NB4 (cell line): ENCODE measurements around the gene FOXP3.
"Not testable (repeated sequence)": the region's sequence is repeated elsewhere in the genome, so short reads cannot be mapped to it uniquely, and the experiment has no call there.

Source experiments
- DNase-seq: peaks from one replicate; pipeline ENCODE4 v3.0.0; 2010; ENCODE audit warnings: low read depth
- H3K4me3 ChIP-seq: one replicate; pipeline ENCODE4 v1.5.1; 2011; ENCODE audit warnings: mild to moderate bottlenecking, low read depth, low read length, moderate library complexity
- MYC ChIP-seq: IDR thresholded peaks from 2 replicates; pipeline ENCODE4 v1.6.1; 2011; ENCODE audit warnings: low read depth, low read length
- POLR2A ChIP-seq: IDR thresholded peaks from 2 replicates; pipeline ENCODE4 v1.6.1; 2011; ENCODE audit warnings: mild to moderate bottlenecking; ENCODE audit not compliant: insufficient read length; ENCODE audit errors: extremely low read depth
- TF ChIP-seq, protein P1 (sequence below): IDR thresholded peaks from 2 replicates; pipeline ENCODE4 v1.6.1; 2011; ENCODE audit warnings: low read depth, low read length
- TF ChIP-seq, protein P2 (sequence below): IDR thresholded peaks from one replicate; pipeline ENCODE4 v1.5.1; 2012; ENCODE audit warnings: low read depth, low read length

The FOXP3 gene, protein sequence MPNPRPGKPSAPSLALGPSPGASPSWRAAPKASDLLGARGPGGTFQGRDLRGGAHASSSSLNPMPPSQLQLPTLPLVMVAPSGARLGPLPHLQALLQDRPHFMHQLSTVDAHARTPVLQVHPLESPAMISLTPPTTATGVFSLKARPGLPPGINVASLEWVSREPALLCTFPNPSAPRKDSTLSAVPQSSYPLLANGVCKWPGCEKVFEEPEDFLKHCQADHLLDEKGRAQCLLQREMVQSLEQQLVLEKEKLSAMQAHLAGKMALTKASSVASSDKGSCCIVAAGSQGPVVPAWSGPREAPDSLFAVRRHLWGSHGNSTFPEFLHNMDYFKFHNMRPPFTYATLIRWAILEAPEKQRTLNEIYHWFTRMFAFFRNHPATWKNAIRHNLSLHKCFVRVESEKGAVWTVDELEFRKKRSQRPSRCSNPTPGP

DNA sequence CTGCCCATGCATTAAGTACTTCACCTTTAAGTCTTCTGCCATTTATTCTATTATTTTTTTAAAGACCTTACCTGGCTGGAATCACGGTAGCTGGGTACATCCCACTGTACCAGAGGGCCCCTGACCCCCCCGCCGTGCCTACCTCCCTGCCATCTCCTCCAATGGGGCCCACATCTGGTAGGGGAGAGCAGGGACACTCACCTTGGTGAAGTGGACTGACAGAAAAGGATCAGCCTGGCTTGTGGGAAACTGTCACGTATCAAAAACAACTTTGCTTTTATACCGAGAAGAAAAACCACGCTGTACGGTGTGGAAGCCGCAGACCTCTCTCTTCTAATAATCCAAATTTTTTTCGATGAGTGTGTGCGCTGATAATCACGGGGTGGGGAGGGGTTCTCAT, at the start of gene FOXP3:
Gene FOXP3, minus strand, starts transcription at position 251 of the 400 bp plus-strand sequence. CDS start 6,205 bp downstream, outside the sequence.
- H3K4me3 ChIP-seq, result no peak within 1 kb of the TSS
- DNase-seq, result no peak
- TF ChIP-seq, protein P1, sequence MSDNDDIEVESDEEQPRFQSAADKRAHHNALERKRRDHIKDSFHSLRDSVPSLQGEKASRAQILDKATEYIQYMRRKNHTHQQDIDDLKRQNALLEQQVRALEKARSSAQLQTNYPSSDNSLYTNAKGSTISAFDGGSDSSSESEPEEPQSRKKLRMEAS, result no peak

DNA sequence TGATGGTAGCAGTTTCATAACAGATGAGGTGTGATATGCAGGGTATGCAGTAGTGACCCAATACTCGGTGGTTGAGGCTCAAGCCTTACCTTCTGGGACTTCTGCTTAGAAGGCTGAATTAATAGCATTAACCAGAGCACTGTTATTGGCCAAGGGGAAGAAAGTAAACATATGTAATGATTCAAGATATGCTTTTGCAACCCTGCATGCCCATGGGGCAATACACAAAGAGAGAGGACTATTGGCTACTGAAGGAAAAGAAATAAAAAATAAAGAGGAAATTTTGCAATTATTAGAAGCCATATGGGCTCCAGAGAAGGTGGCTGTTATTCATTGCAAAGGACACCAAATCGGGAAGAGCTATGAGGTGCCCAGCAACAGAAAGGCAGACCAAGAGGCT, 47.7 kb upstream of the FOXP3 start:
- no peak for DNase-seq
- H3K4me3 ChIP-seq, result no peak overlapping the region
- TF ChIP-seq MYC (no peak), POLR2A (no peak)
- TF ChIP-seq, protein P1, result no peak

DNA sequence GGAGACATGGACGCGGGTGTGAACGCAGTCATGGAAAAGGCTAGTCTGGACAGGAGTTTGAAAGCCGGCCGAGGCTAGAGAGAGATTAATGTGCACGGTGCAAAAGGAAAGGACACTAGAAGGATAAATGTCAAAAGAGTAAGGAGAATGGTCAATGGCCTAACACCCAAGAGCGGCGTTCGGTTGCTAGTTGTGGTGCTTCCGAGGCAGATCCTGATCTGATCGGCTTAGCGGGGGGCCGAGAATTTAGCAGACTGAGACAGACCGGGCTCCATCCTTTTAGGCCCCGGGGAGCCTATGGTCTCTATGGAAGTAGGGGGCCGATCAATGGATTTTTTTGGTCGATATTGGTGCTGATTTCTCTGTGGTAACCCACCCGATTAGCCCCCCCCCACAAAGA, 45.9 kb upstream of the FOXP3 start:
- TF ChIP-seq, protein P2, sequence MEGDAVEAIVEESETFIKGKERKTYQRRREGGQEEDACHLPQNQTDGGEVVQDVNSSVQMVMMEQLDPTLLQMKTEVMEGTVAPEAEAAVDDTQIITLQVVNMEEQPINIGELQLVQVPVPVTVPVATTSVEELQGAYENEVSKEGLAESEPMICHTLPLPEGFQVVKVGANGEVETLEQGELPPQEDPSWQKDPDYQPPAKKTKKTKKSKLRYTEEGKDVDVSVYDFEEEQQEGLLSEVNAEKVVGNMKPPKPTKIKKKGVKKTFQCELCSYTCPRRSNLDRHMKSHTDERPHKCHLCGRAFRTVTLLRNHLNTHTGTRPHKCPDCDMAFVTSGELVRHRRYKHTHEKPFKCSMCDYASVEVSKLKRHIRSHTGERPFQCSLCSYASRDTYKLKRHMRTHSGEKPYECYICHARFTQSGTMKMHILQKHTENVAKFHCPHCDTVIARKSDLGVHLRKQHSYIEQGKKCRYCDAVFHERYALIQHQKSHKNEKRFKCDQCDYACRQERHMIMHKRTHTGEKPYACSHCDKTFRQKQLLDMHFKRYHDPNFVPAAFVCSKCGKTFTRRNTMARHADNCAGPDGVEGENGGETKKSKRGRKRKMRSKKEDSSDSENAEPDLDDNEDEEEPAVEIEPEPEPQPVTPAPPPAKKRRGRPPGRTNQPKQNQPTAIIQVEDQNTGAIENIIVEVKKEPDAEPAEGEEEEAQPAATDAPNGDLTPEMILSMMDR, result no peak
- TF ChIP-seq POLR2A, result no peak
- TF ChIP-seq MYC, result no peak
- TF ChIP-seq, protein P1, result no peak
- no peak for DNase-seq
- H3K4me3 ChIP-seq, result no peak overlapping the region

DNA sequence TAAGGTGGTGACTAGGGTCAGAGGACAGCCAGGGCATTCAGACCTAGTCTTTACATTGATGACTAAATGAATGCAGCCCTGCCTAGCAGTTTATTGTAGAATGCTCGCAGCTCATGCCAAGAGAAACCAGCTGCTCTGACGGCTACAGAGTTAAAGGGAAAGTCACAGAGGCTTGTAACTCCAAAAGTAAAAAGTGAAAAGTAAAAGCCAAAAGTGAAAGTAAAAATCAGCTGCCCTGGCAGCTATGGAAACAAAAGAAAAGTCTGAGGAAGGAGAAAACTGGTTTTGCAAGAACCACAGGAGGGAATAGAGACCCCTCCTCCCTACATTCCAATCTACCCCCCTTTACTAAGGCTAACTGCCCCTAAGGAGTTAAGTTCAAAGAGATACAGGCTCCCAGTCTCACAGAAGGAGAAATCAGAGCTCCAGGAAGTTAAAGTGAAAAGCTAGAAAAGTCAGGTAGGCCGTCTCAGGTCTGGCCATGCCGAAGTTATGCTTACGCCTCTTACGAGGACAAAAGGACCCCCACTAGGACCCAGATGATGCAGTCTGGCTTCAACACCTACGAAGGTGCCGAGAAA, 45.0 kb upstream of the FOXP3 start:
- H3K4me3 ChIP-seq, result no peak overlapping the region
- no peak for DNase-seq
- TF ChIP-seq, protein P2, result no peak
- TF ChIP-seq MYC (no peak), POLR2A (no peak)
- TF ChIP-seq, protein P1, result no peak

DNA sequence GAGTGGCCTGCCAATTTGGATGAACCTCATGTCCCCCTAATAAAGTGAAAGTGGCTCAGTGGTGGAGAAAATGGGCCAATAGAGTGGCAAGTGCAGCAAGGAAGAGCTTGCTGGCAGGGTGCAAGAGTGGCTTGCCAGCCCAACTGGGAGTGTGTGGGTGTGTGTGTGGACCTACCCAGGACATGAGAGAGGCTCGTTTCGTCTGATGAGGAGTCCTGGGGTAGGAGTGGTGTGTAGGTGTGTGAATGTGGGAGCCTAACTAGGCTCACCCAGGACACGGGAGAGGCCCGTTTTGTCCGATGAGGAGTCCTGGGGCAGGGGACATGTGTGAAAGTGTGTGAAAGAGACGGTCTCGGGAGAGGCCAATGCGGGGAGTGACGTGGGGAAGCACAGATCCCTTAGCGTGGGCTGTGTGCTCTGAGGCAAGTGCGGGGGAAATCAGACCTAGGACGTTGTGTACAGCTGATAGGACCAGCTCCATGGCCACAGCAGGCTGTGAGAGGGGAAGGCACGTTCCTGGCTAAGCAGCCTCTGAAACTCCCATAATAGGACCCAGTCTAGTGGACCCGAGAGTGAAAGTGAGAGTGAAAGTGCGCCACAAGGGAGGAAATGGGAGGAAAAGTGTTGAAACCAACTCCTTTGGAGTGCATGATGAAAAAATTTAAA, 44.2 kb upstream of the FOXP3 start:
- peak; percentile 34 for DNase-seq
- no peak overlapping the region for H3K4me3 ChIP-seq
- no peak for TF ChIP-seq POLR2A
- TF ChIP-seq, protein P2, result no peak
- TF ChIP-seq MYC, result no peak
- TF ChIP-seq, protein P1, result no peak

DNA sequence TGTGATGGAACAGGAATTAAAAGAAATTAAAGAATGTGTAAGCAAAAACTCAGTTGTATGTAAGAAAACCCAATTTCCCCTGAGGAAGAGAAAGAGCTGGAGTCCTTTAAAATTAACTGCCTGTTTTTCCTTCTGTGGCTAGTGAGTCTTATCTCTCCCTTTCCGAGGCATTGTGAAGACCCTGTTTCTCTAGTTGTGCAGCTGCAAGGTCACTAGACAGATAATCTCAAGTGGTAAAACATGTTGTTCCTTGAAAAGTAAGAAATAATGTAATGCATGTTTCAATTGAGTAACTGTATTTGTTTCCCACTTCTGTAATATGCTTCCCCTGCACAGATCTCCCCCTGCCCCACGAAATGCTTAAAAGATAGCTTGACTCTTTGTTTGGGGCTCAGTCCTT, 43.3 kb upstream of the FOXP3 start:
- not testable (repeated sequence) for DNase-seq

DNA sequence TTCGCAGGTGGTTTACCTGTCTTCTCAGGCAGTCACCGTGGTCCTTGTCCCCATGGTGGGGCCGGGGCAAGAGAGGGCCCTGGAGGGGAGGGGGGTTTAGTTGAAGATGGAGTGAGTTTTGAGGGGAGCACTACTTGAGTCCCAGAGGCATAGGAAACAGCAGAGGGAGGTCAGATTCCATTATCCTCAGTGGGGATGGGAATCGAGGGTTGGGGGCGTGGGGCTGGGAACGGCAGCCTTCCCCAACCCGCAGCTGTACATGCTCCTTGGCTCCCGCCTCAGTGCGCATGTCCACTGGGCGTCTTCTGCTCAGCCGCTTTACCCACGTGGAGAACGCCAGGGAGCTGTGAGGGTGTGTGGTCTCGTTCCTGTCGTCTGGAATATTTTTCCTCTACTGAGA, 38.8 kb upstream of the FOXP3 start, which contains the start of gene GAGE10:
Gene GAGE10, plus strand, starts transcription at position 301 of the 400 bp plus-strand sequence. CDS start 1,214 bp downstream, outside the sequence.
- TF ChIP-seq POLR2A, result no peak
- TF ChIP-seq, protein P2, result no peak
- no peak within 1 kb of the TSS for H3K4me3 ChIP-seq
- DNase-seq, result no peak

More for the DNA sequence above, 43.3 kb upstream of the FOXP3 start:
- H3K4me3 ChIP-seq, result not testable (repeated sequence)
